Activated CD4-positive, CD25-positive, alpha-beta regulatory T cell treated with anti-CD3 and anti-CD28 coated beads, Interleukin-2, amount 50 U/mL, for 24 hours (primary cell): Measurements from ENCODE around the gene TASP1.
"Not testable (repeated sequence)": the region's sequence is repeated elsewhere in the genome, so short reads cannot be mapped to it uniquely, and the experiment has no call there.

Source experiments
- ATAC-seq, 2 donors: fragments of 150-1000 bp; cut with Tn5 transposase; one replicate each; pipeline ENCODE4 v1.10.0; 2021; ENCODE audit warnings: mild to moderate bottlenecking in 1 of 2, moderate library complexity in 1 of 2

Gene TASP1

DNA sequence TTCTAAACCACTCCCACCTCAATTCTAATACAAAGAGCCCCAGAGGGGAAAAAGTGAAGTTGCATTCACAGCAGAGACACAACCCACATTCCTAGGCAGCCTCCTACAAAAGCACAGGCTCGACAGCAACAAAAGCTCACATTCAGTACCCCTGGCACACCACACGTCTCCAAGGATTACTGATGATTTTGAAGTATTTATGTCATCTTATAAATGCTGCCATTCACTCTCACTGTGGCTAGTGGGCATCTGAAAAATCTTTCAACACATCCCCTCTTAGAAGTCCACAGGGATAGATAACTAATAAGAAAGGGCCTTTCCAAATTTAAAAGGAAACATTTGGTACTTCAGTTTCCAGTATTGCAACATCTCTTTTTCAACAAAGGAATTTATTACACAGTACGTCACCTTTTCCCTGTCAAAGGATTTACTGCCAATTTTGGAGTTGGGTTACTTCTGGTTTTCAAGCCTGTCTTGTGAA is 146.7 kb downstream of the TASP1 start:
- ATAC-seq, result no peak

DNA sequence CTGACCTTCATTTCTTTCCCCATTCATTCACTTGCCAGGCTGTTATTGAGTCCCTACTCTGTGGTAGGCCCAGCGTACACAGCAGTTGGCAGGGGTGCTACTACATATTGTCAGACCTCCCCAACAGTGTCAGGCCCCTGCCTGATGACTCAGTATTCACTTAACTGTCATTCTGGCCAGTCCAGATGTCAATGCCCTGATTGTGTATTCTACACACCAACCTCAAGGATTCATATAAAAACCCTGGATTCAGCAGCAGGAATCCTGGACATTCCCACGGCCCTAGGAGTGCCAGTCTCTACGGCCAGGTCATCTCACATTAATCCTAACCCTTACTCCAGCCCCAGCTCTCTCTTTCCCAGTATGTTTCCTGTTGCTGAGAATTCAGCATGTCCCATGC is 151.5 kb downstream of the TASP1 start:
- no peak for ATAC-seq

DNA sequence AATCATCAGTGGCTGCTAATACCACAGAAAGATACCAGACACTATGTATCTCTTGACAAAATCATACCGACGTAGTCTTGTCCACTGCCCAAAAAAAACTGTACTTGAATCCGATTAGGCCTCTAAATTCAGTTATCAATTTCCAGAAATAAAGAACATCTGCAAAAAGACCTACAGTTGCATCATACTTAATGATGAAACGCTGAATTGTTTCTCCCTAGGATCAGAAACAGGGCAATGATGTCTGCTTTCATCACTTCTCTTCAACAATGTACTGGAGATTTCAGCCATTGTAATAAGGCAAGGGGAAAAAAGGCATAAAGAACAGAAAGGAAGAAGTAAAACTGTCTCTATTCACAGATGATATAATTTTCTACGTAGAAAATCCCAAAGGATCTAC is 152.0 kb downstream of the TASP1 start:
- no peak for ATAC-seq

DNA sequence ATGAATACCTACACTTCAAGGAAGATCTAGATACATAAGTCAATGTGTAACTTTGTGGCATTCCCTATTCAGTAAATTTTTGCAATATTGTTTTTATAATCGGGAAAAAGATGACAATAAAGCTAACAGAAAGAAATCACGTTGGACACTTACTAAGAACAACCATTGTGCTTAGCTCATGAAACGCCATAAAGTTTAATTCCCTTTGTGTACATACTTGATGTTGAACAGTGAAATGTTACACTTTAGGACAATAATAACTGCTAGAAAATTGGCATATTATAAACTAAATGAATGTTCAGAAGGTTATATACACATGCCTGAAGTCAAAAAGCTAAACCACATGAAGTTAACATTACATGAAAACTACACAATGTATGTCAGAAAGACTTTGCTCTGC is 153.2 kb downstream of the TASP1 start:
- no peak for ATAC-seq

DNA sequence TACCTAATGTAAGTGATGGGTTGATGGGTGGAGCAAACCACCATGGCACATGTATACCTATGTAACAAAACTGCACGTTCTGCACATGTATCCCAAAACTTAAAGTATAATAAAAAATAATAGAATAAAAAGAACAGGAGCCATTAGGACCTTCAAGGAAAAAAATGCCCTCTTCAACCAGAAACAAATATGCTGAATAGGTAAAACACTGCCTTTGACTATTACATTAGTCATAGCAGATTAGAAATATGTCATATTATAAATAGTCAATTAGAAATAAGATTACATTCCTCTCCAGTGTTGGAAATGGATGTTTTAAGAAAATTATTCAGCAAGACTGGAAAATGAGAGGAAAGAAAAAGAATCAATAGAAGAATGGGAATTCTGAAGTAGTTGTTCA is 153.7 kb downstream of the TASP1 start:
- ATAC-seq, result not testable (repeated sequence)

DNA sequence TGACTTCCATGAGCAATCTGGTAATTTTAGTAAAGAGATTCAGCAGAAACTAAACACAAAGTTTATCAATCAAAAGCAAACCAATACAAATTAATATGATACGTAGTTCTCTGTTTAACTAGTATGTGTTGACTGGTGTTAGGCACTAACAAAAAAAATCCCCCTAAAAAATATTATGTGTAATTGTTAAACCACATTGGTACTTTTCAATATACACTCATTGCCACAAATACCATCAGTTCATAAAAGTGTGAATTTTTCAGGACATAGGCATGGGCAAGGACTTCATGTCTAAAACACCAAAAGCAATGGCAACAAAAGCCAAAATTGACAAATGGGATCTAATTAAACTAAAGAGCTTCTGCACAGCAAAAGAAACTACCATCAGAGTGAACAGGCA is 155.3 kb downstream of the TASP1 start:
- not testable (repeated sequence) for ATAC-seq

DNA sequence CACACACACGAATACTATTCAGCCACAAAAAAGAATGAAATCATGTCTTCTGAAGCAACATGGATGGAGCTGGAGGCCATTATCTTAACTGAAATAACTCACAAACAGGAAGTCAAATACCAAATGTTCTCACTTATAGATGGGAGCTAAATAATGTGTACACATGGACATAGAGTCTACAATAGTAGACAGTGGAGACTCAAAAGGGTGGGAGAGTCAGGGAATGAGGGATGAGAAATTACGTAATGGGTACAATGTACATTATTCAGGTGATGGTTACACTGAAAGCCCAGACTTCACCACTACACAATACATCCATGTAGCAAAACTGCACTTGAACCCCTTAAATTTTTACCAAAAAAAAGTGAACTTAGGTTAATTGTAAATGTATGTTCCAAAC is 160.4 kb downstream of the TASP1 start:
- no peak for ATAC-seq

DNA sequence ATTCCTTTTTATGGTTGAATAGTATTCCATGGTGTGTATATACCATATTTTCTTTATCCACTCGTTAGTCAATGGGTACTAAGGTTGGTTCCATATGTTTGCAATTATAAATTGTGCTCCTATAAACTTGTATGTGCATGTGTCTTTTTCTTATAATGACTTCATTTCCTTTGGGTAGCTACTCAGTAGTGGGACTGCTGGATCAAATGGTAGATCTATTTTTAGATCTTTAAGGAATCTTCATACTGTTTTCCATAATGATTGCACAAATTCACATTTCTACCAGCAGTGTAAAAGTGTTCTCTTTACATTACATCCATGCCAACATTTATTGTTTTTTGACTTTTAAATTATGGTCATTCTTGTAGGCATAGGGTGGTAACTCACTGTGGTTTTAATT is 164.3 kb downstream of the TASP1 start:
- no peak for ATAC-seq

DNA sequence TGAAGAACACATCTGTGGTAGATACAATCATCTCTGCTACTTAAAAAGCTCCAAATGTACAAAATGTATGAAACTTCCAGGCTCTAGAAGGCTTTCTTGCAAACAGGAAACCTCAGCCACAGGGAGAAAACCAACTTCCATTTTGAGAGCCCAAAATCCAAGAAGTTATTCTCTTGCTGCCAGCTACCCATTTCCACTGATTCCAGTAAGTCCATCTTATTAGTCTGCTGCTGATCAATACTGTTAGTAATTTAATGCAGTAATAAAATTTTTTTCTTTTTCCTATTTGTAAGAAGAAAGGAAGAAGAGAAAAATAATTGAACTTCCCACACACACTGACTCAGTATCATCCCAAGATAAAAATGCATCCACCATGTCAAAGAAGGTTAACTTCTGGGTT is 169.5 kb downstream of the TASP1 start:
- ATAC-seq, result no peak

DNA sequence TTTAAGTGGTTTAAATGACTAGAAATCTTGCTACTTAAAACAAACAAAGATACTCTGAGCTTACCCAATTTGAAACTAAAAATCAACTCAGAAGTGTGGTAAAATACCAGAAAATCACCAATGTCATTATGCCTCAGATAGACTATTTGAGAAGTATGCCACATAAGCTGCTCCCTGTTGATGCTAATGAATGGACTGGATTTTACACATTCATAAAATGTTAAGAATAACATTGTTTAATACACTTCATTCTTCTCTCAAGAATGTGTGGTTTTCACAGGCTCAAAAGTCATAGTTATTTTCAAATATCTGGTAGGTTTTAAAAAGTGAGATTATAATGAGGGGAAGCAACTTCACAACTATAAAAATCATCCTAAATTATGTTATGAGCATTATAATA is 170.6 kb downstream of the TASP1 start:
- ATAC-seq, result no peak

DNA sequence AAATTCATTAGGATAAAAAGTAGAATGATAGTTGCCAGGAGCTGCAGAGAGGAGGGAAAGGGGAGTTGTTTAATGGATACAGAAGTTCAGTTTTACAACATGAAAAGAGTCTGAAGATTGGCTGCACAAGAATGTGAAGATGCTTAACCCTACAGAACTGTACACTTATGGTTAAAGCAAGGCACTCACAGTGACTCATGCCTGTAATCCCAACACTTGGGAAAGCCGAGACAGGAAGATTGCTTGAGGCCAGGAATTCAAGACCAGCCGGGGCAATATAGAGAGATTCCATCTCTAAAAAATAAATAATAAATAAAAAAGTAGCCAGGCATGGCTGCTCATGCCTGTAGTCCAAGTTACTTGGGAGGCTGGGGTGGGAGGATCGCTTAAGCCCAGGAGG is 174.0 kb downstream of the TASP1 start:
- no peak for ATAC-seq

DNA sequence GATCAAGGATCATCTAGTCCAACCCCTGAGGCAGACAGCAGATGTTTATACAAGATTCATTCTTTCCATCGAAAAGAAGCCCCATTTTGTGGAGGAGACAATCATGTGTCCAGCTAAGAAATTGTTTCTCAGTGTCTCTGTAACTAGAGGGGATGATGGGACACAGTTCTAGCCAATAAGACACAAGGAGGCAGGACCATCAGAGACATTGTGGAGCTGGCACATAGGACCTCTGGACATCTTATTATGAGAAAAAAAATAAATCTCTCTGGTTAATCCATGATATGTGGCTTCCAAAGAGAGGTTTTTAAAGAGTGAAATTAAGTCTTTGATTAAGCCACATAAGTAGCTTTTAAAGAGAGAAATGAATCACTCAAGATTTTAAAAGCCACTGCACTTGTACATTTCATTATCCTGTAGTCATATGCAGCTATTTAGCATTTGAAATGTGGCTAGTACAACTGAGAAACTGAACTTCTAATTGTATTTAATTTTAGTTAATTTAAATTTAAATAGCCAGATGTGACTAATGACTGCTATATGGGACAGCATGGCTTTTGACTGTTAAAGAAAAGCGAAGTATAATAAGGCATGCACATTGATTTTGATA is 176.8 kb downstream of the TASP1 start:
- ATAC-seq, result no peak

DNA sequence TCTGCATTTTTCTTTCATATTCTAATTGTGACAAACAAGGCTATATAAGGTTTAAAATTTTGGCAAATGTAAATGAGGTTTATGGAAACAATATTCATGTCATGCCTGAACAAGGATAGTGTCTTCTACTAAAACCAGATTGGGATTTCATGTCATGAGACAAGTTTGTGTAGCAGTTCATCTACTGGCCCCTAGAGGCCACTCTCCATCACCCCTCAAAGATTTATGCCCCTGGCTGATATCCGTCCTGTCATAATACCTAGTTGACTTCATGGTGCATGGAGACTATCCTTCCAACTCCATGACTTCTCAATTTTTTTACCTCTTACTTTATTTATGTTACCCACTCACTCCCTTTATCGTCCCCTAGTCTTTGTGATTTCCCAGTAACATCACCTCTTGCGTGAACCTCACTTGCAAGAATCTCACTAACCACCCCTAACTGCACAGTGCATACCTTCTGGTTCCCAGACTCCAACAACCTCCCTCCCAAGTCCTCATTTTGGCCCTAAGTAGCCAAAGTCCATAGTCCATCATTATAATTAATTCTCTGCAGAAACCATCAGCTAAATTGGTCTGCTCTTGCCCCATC is 179.8 kb downstream of the TASP1 start:
- ATAC-seq, result no peak

DNA sequence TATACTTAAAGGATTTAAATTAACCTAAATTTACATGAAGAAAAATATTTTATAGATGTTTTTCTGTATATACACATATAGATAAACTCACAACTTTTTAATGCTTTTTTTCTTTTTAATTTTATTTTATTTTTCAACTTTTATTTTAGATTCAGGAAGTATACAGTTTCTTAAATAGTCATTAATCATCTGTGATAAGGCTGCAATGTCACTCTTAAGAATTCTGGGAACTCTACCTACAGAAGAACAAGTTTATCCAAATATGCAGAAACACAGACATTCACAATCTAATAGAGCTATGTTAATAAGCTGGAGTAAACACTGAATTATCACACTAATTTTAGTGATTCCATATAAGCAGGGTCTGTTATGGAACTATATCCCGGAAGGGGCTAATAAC is 181.2 kb downstream of the TASP1 start:
- ATAC-seq, result no peak

DNA sequence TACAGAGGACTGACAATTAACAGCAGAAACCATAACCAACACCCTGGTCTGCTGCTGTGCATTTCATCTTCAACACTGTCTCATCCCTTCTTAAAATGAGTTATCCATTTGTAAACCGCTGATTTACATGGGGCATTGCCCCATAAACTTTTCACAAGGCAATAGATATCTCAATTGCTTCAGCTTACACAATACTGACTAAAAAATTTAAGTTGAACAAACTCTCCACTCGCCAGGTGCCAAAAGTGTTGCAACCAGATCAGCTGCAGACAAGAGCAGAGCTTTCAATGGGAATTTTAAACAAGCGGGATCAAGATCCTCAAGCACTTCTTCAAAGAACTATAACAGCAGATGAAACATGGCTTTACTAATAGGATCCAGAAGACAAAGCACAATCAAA is 183.0 kb downstream of the TASP1 start:
- ATAC-seq, result no peak

DNA sequence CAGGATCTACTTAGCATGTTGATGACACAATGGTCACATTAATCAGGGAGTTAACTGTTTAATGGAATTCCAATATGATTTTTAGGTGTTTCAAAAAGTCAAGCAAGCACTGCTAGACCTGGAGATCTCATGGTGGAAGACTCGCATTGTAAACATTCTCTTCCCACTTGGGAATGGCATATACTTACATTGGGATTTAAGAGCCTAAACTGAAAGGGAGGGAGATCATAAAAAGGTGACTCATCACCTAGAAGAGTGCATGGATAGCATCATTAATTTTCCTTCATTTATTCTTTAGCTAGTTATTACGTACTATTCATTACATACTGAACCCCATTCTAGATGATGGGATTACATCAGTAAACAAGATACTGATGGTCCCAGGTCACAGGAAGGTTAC is 185.4 kb downstream of the TASP1 start:
- ATAC-seq, result no peak

DNA sequence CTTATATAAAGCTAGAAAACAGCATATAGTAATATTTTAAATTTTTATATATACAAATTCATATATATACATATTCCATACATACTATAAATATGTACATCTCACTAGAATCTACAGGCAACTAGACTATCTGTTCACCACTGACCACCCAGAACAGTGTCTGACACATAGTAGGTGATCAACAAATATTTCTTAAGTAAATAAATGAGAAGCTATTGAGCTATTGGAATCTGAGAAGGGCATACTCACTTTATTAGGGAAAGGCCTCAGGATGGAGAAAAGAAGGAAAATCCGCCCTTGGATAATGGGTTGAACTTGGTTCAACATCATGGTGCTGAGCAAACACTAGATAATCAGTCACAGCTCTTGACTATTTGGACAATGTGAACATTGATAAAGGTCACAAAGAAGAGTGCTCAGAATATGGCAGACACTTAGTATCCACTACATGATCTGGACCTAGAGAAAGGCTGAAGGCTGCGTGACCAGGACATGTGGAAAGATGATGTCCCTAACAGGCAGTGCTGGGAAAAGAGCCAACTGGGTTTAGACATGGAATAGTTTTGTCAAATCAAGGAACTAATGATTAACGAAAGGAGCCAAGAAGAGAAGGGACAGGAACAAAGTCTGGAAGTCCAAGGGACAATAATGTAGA is 186.1 kb downstream of the TASP1 start:
- ATAC-seq, result no peak

DNA sequence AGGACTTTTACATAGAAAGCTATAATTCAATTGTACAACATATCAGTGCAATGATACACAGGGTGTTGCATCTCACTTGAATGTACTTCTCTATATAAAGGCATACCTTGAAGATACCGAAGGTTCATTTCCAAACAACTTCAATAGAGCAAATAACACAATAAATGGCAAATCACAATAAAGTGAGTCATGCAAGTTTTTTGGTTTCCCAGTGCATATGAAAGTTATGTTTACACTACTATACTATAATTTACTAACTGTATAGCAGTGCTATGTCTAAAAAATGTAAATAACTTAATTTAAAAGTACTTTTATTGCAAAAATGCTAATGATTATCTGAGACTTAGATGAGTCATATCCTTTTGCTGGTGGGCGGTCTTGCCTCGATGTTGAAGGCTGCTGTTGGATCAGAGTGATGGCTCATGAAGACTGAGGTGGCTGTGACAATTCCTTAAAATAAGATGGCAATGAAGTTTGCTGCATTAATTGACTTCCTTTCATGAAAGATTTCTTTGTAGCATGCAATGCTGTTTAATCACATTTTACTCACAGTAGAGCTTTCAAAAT is 188.8 kb downstream of the TASP1 start:
- ATAC-seq, result no peak

DNA sequence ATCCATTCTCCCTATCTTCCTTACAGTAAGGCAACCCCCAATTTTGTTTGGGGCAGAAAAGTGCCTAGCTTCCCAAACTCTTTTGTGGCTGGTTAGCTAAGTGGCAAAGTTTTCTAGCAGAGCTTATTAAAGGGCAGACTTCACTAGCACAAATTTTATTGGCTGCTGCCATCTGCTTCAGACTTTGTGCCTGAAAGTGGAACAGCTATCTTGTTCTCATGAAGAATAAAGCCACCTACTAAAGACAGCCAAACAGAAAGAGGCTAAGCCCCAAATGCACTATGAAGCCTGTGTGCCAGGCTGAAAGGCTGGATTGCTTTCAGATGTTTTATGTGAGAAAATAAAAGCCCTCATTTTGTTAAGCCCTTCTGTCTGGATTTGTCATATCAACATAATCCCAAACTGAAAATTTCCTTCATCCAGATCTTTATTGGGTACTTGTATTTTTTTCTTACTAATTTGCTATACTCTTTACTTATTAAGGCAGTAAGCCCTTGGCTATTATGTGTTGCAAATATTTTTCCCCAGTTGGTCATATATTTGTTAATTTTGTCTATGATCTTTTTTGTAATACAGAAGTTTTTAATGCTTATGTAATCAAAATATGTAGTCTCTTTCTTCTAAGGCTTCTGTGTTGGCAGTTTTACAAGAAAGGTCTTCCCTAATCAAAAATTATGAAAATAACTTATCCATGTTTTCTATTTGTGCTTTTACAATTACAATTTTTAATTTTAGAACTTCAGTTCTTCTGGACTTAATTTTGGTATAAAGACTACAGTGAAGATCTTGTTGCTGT is 191.1 kb downstream of the TASP1 start:
- no peak for ATAC-seq

DNA sequence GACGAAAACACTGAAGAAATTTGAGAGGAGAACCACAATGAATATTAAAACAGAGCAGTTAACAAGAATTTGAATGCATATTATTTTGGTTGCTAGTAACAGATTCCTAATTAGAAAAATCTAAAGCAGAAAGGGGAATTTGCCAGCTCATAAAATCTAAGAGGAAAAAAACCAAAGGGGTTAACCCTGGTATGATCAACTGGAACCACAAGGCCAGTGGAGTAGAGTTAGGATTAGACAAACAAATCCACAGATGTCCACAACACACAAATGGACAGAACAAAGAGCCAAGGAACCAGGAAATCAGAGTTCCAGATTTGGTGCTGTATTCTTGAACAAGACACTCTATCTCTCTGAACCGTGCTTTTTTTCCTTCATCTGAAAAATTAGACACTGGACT is 195.0 kb downstream of the TASP1 start:
- ATAC-seq, result no peak

DNA sequence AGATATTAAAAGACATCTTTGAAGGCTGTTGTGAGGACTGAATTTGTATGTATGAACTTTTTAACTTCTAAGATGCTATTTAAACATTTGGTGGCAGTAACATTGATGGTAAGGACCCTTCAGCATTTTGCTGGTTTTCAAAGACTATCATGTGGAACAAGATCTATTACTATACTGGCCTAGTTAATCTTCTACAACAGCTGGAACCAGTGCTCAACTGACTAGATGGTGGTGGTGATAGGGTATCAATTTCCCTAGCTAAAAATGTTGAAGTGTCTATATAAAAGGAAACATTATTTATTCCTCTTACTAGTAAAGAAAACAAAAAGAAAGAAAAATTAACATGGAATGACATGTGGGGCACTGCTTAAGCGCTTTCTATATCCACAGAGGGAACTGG is 195.7 kb downstream of the TASP1 start:
- ATAC-seq, result no peak

DNA sequence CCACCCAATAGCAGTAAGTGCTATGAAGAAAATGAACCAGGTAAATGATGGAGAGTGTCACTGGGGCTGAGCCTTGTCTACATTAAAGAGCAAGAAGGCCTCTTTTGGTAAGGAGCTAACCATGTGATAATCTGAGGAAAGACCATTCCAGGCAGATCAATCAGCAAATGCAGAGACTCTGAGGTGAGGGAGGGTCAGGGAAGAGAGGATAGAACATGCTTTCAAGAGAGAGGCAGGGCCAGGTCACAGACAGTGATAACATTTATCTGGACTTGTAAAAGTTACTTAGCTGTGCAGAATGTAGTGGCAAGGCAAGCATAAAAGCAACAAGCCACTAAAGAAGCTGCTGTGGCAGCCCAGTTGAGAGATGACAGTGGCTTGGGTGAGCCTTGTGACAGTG is 197.3 kb downstream of the TASP1 start:
- no peak for ATAC-seq

DNA sequence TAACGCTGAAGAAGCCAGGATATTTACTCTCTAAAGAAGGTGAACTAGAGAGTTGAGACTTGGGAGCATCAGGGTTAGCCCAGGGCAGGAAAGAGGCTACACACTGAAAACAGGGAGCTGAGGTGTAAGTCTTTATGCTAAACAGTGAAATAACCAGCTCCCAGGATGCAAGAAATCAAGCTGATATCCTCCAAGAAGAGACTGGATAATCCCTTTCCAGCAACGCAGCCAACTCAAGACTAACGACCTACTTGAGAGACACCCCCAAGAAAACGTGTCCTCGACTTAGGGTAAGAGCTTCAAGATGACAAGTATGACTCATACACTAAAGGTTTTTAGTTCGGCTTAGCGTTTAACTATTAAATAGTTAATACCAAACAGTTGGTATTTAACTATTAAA is 202.2 kb downstream of the TASP1 start:
- no peak for ATAC-seq
